HG03175 (cell line): Measurements from ENCODE around the gene CDH4.

Source experiments
- ATAC-seq: cut with Tn5 transposase; IDR thresholded peaks from one replicate; pipeline ENCODE4 v1.9.1; 2021; ENCODE audit warnings: mild to moderate bottlenecking, moderate library complexity; ENCODE audit not compliant: unreplicated experiment

The CDH4 gene

GRCh38 chr20:61613917-61614705 is 362.1 kb downstream of the CDH4 start:
- no peak for ATAC-seq

GRCh38 chr20:61614706-61615100 is 362.6 kb downstream of the CDH4 start:
- ATAC-seq: no peak

- ATAC-seq: no peak
Measured at GRCh38 chr20:61615806-61616205, 363.7 kb downstream of the CDH4 start.

GRCh38 chr20:61619751-61620150 is 367.7 kb downstream of the CDH4 start:
- ATAC-seq: no peak

- no peak for ATAC-seq
Measured at GRCh38 chr20:61620174-61620573, 368.1 kb downstream of the CDH4 start.

- no peak for ATAC-seq
Measured at GRCh38 chr20:61621035-61621730, 369.1 kb downstream of the CDH4 start.

GRCh38 chr20:61621852-61622251 is 369.8 kb downstream of the CDH4 start:
- ATAC-seq: no peak

GRCh38 chr20:61623451-61623850 is 371.4 kb downstream of the CDH4 start:
- ATAC-seq: no peak

GRCh38 chr20:61625246-61625645 is 373.2 kb downstream of the CDH4 start:
- ATAC-seq: no peak

GRCh38 chr20:61626412-61626811 is 374.4 kb downstream of the CDH4 start:
- ATAC-seq: no peak

GRCh38 chr20:61627791-61628415 is 375.8 kb downstream of the CDH4 start:
- no peak for ATAC-seq

- ATAC-seq: no peak
Measured at GRCh38 chr20:61628480-61628879, 376.4 kb downstream of the CDH4 start.

GRCh38 chr20:61628901-61629601 is 377.0 kb downstream of the CDH4 start:
- ATAC-seq: no peak

- ATAC-seq: no peak
Measured at GRCh38 chr20:61629602-61630390, 377.7 kb downstream of the CDH4 start.

GRCh38 chr20:61630391-61630650 is 378.3 kb downstream of the CDH4 start:
- ATAC-seq: no peak

- no peak for ATAC-seq
Measured at GRCh38 chr20:61630816-61631215, 378.8 kb downstream of the CDH4 start.

- ATAC-seq: no peak
Measured at GRCh38 chr20:61631751-61632150, 379.7 kb downstream of the CDH4 start.

- ATAC-seq: no peak
Measured at GRCh38 chr20:61633004-61633403, 380.9 kb downstream of the CDH4 start.

- no peak for ATAC-seq
Measured at GRCh38 chr20:61634376-61635145, 382.5 kb downstream of the CDH4 start.
